NCI-H2196 (cell line): ENCODE data around the gene PCGF1.
A peak's percentile ranks its signal among the peaks of the same experiment; 100 is the strongest.
"Not testable (repeated sequence)": the region's sequence is repeated elsewhere in the genome, so short reads cannot be mapped to it uniquely, and the experiment has no call there.

Source experiments
- DNase-seq: peaks from one replicate; lab custom pipeline; 2025; ENCODE audit not compliant: unreplicated experiment; lab: John Stamatoyannopoulos, UW

Gene PCGF1

GRCh38 chr2:74499940-74500577 lies 7.4 kb downstream of the PCGF1 start:
- DNase-seq: no peak

GRCh38 chr2:74499267-74499939 lies 8.1 kb downstream of the PCGF1 start, which contains the start of gene LBX2:
TSS of gene LBX2 (minus strand) at chr2:74499603. CDS start at chr2:74499537, 66 bp downstream.
- DNase-seq: no peak

GRCh38 chr2:74498500-74499266 lies 8.8 kb downstream of the PCGF1 start:
- DNase-seq: no peak

GRCh38 chr2:74497777-74498499 lies 9.6 kb downstream of the PCGF1 start:
- DNase-seq: no peak

GRCh38 chr2:74496997-74497776 lies 10.3 kb downstream of the PCGF1 start:
- no peak for DNase-seq

- no peak for DNase-seq
These were observed 12.1 kb downstream of the PCGF1 start for GRCh38 chr2:74495440-74495839.

GRCh38 chr2:74493546-74493945 lies 13.9 kb downstream of the PCGF1 start:
- no peak for DNase-seq

- no peak for DNase-seq
These were observed 15.6 kb downstream of the PCGF1 start for GRCh38 chr2:74491648-74492544.

- no peak for DNase-seq
These were observed 17.6 kb downstream of the PCGF1 start for GRCh38 chr2:74489906-74490305.

GRCh38 chr2:74488643-74489481 lies 18.6 kb downstream of the PCGF1 start:
- DNase-seq: no peak

GRCh38 chr2:74486141-74486540 lies 21.4 kb downstream of the PCGF1 start:
- no peak for DNase-seq

GRCh38 chr2:74483675-74484164 lies 23.8 kb downstream of the PCGF1 start:
- DNase-seq: not testable (repeated sequence)

GRCh38 chr2:74482801-74483674 lies 24.5 kb downstream of the PCGF1 start, which contains the start of the genes CCDC142 and TTC31:
TSS of gene CCDC142 (minus strand) at chr2:74482998. CDS start at chr2:74482837, 161 bp downstream.
TSS of gene TTC31 (plus strand) at chr2:74483081. CDS start at chr2:74483096, 15 bp downstream.
- peak; percentile 77 for DNase-seq

- DNase-seq: no peak
These were observed 25.3 kb downstream of the PCGF1 start for GRCh38 chr2:74481961-74482800.

GRCh38 chr2:74481431-74481830 lies 26.1 kb downstream of the PCGF1 start:
- no peak for DNase-seq

- peak; percentile 1 for DNase-seq
These were observed 32.6 kb downstream of the PCGF1 start for GRCh38 chr2:74474899-74475298.
